SKM-1 (cell line): ENCODE results near the gene ZNF354C.
"Not testable (repeated sequence)": the region's sequence is repeated elsewhere in the genome, so short reads cannot be mapped to it uniquely, and the experiment has no call there.

Experiments
- DNase-seq: peaks from one replicate; lab custom pipeline; 2025; ENCODE audit not compliant: unreplicated experiment; lab: John Stamatoyannopoulos, UW

Gene ZNF354C

DNA sequence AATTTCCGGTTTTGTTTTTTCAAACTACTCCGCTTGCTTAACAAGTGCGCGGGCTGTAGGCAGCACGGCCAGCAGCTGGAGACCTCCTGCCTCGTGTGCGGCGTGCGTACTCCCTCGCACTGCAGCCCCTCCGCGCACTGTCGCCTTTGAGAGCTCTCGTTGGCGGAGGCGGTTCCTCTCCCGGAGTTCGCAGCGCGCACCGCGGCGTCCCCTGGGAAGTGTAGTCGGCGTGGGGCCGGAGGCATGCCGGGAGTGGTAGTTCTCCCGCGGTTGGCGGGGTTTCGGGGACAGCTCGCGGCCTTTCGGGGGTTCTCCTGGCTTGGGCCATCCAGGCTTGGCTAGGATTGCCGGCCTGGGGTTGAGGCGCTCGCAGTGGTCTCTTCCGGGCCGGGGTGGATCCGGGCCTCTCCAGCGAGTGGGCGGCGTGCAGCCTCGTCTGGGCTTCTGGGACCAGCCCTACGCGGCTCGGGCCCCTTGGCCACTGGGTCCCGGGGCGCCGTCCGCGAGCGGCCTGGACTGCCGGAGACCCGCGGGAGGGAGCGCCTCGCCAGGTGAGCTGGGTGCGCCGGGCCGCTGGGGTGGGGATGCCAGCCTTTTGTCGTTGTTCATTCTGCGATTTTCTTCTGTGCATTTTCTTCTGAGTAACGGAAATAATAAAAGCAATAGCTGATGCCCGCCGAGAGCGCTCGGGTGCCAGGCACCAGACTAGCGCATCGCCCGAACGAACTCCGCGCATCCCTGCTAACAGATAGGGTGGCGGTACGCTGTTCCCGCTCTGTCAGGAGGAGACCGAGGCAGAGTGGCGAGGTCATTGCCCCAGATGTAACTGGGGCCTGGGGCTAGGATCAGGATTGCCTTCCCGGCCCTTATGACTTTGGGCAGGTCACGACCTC is at the start of gene ZNF354C:
Gene ZNF354C (plus strand): TSS at position 258 of the 893 bp plus-strand sequence. CDS start 1,696 bp downstream, outside the sequence.
- DNase-seq: no peak

- peak; percentile 74 for DNase-seq
Measured at GRCh38 chr5:179023528-179024189, 36.5 kb upstream of the ZNF354C start, which contains the start of gene ZNF879. Gene ZNF879 (plus strand): TSS chr5:179023804. CDS start chr5:179025005, 1,201 bp downstream.

DNA sequence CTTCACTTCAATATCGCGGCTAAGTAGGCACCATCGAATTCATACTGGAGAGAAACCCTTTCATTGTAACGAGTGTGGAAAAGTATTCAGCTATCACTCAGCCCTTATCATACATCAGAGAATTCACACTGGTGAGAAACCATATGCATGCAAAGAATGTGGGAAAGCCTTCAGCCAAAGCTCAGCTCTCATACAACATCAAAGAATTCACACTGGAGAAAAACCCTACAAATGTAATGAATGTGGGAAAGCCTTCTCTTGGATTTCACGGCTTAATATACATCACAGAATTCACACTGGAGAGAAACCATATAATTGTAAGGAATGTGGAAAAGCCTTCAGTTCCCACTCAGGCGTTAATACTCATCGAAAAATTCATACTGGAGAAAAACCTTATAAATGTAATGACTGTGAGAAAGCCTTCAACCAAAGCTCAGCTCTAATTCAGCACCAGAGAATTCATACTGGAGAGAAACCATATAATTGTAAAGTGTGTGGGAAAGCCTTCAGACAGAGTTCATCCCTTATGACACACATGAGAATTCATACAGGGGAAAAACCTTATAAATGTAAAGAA is 27.1 kb upstream of the ZNF354C start:
- no peak for DNase-seq

- DNase-seq: no peak
Measured at GRCh38 chr5:179044765-179045164, 15.4 kb upstream of the ZNF354C start.

GRCh38 chr5:179051784-179052183 is 8.4 kb upstream of the ZNF354C start:
- DNase-seq: no peak

DNA sequence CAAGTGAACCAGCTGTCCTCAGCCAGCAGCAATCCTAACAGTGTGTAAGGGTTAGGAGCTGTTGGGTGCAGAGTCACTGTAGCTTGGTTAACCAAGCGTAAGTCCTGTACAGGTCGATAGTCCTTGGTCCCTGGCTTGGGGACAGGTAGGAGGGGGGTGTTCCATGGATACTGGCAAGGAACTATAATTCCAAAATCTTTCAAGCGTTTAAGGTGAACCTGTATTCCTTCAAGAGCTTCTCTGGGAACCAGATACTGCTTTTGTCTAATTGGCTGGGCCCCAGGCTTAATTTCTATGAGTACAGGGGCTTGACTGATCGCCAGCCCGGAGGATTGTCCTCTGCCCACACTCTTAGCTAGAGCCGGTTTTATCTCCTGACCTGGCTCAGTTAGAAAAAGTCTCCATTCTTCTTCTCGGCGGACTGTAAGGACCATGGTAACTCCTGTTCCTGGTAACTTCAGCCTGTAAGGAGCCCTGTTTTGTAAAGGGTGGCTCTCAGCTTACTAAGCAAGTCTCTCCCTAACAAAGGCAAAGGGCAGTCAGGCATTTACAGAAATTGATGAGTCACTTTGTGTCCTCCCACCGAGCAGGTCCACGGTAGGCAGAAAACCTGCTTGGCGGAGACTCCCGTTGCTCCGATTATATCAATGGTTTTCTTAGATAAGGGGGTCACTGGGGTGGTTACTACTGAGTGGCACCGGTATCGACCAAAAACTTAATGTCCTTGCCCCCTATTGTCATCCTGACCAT is 6.0 kb upstream of the ZNF354C start:
- no peak for DNase-seq

DNA sequence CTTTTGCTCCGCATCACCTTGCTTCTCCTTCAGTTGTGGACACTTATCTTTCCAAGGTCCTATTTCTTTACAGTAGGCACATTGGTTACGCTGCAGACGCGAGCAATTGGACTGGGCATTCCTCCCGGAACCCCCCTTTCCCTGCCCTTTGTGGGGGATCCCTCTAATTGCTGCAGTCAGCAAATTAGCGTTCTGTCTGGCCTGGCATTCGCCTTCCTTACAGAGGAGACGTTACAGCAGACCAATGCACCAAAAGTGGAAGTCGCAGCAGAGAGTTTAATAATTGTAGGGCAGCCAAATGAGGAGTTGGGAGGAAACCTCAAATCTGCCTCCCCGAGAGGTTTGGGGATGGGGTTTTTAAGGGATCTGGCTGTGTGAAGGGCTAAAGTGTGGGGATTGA is 5.3 kb upstream of the ZNF354C start:
- no peak for DNase-seq

GRCh38 chr5:179055436-179055835 is 4.7 kb upstream of the ZNF354C start:
- no peak for DNase-seq

DNA sequence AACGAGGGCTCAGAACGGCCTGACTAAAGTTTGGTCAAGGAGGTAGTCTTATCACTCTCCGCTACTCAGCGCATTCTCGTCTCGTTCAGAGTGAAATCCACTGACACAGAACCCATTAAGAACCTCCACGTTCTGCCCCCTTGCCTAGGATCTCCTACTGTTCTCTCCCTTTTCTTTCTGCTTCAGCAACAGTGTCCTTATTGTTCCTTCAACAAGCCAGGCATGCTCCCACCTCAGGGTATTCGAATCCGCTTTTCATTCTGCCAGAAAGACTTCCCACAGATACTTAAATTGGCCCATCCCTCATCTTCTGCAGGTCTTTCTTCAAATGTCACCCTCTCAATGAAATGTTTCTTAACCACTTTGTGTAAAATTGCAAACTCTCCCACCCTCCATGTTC is 4.3 kb upstream of the ZNF354C start:
- no peak for DNase-seq

- no peak for DNase-seq
Measured at GRCh38 chr5:179061025-179061424, 852 bp downstream of the ZNF354C start.

DNA sequence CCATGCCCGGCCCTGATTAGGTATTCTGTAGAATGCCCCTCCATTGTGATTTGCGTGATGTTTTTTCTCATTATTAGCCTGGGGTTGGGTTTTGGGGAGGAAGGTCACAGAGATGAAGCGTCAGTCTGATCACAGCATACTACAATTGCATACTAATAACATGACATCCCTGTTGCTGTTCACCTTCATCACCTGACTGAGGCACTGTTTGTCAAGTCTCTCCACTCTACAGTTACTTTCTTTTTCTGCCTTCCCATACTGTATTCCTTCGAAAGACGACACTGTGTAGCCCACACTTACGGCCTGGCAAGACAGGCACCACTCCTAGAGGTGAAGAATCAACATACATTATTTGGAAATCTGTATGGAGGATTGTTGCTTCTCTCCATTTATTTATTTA is 5.5 kb downstream of the ZNF354C start:
- DNase-seq: no peak

GRCh38 chr5:179079165-179079987 is 19.2 kb downstream of the ZNF354C start:
- no peak for DNase-seq

DNA sequence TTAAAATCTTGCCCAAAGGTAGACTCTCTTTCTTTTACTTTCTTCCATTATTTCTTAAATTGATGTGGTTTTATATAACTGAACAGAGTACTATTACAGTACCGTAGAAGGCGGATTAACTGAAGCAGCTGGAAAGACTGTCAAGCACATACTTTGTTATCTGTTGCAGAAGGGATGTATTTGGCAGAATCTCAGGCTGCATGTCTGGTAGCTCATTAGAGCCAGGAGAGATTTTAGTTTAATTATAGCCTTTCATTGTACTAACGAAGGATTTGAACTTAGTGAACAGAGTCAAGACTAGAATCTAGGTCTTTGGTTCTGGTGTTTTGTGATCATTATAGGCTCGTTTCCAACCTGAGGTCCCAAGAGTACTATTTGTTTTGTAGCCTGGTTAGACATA is 20.6 kb downstream of the ZNF354C start:
- no peak for DNase-seq

DNA sequence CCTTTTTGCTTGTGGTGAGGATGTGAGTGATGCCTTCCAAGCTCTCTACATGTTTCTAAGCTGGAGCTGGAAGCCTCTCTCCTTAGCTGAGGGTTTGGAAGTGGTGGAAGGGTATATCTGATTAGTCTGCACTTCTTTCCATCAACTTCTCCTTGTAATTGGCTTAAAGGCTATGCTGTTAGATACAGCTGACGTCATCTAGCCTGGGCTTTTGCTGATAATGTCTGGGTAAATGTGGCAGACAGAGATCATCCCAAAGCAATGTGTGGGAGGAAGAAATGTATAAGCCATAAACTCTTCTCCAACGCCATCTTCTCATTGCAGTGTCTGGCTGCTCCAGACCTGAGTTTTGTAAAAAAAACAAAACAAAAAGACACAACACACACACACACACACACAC is 29.3 kb downstream of the ZNF354C start:
- DNase-seq: no peak

- not testable (repeated sequence) for DNase-seq
Measured at GRCh38 chr5:179101282-179101681, 41.1 kb downstream of the ZNF354C start.

- DNase-seq: no peak
Measured at GRCh38 chr5:179110528-179110927, 50.4 kb downstream of the ZNF354C start.

DNA sequence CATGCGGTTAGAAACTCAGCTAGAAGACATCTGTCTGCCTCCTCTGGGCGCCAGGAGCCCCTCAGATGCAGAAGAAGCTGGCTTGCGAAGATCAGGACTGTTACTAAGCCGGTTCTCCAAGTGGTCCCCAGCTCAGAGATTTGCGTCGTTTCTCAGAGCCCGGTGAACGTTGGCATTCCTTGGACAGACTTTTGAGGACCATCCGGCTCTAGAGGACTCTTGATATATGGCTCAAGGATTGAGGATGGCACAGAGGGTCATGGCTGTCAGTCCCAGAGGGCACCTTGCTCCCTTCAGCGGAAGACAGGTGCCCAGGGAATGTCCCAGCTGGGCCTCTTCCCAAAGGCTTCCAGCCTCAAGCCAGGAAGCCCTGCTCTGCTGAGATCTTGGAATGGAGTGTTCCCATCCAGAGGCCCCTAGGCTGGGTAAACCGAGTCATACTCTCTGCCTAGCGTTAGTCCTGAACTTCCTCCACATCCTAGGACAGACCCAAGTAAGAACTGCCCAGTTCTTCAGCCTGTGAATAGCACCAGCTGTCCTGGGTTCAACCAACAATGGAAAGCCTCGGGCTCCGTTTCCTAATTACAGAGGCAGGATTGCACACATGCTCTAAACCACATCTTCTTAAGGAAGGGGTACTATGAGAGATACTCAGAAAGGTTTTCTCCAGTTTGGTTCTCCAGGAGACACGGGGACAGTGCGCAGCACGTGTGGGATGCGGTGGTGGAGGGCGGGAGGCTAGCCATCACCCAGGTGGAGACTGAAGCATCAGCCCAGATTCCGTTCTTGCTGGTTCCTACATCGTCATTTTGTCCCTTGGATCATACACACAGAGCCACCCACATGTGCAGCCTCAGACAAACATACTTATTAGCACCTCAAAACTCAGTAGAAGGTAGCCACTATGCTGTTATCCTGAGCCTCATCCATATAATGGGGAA is 51.4 kb downstream of the ZNF354C start:
- DNase-seq: no peak

GRCh38 chr5:179112469-179113142 is 52.4 kb downstream of the ZNF354C start:
- no peak for DNase-seq

GRCh38 chr5:179113143-179113530 is 53.0 kb downstream of the ZNF354C start:
- DNase-seq: no peak
